HG03108 (cell line): ENCODE data around the gene CEACAM1.
"Not testable (repeated sequence)": the region's sequence is repeated elsewhere in the genome, so short reads cannot be mapped to it uniquely, and the experiment has no call there.

ENCODE experiments used
- ATAC-seq: cut with Tn5 transposase; IDR thresholded peaks from one replicate; pipeline ENCODE4 v1.9.1; 2021; ENCODE audit warnings: moderate library complexity; ENCODE audit not compliant: unreplicated experiment

Gene CEACAM1

GRCh38 chr19:42477933-42478332, 50.3 kb downstream of the CEACAM1 start:
- ATAC-seq: no peak

GRCh38 chr19:42477117-42477516, 51.2 kb downstream of the CEACAM1 start:
- no peak for ATAC-seq

DNA sequence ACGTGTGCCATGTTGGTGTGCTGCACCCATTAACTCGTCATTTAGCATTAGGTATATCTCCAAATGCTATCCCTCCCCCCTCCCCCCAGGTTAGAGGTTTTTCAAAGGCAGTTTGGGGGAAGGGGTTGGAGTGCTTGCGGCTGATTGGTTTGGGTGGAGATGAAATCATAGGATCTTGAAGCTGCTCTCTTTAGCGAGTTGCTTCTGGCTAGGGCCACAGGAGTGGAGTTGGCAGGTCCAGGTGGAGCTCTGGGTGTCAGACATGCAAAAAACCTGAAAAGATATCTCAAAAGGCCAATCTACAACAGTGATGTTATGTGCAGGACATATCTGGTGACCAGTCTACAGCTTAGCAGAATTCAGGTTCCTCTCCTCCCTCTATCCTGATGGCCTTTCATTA, 52.9 kb downstream of the CEACAM1 start:
- no peak for ATAC-seq

DNA sequence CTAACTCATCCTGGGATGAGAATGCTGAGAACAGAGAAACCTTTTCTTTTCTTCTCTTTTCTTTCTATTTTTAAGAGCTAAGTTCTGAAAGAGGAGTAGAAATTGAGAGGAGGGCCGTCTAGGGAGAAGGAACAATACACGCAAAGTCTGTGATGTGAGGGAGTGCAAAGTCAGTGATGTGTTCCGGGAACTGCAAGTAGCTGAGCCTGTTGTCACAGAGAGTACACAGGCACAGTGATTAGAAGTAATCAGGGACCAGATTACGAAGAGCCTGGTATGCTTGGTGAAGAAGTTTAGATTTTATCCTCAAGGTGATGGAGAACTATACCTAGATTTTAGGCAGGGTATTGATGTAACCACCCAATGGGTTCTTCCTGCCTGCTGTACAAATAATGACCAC, 53.5 kb downstream of the CEACAM1 start:
- no peak for ATAC-seq

DNA sequence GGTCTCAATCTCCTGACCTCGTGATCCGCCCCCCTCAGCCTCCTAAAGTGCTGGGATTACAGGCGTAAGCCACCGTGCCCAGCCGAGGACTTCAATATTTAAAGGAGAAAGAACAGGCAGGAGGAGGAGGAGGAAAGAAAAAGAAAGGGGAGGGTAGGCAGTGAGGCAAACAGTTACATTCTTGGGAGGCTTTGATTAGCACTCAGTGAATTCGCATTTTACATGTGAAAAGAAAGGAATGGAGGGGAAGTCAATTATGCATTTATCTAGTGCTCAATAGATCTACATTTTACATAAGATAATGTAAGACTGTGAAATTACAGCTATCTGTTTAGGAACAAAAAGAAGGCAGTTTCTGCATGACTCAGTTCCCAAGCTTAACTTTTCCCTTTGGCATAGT, 54.6 kb downstream of the CEACAM1 start:
- ATAC-seq: no peak

GRCh38 chr19:42472402-42473147, 55.7 kb downstream of the CEACAM1 start:
- ATAC-seq: no peak

DNA sequence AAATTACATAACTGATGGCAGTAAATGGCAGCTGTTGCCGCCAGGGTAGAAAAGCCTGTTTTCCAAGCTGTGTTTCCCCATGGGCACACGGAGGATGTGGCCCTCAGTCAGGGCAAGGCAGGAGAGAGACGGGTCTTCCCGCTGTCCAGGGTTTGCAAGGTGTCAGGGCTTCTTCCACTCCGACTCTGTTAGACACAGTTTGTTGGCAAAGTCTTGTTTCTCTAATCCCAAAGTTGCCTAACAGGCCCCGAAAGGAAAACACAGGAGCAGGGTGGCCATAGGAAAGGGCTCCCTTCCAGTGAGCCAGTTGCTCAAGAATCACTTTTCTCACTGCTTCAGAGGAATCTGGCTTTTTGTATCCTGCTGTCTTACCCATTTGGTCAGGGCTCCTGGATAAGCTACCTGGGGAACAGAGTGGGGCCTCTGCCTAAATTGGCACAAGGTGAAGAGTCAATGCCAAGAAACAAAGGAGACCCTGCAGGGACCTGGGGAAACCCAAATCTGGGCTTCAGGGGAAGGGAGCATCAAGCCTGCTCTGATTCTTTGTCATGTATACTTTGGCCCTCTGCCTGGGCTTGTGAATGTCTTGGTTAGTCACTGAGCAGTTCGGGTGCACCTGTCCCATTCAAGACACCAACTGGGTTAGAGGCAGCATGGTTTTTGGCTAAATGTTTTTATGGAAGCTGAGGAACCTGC, 56.6 kb downstream of the CEACAM1 start:
- ATAC-seq: no peak

GRCh38 chr19:42469311-42470235, 58.7 kb downstream of the CEACAM1 start:
- no peak for ATAC-seq

- ATAC-seq: no peak
These were observed 59.9 kb downstream of the CEACAM1 start for GRCh38 chr19:42468273-42468796.

DNA sequence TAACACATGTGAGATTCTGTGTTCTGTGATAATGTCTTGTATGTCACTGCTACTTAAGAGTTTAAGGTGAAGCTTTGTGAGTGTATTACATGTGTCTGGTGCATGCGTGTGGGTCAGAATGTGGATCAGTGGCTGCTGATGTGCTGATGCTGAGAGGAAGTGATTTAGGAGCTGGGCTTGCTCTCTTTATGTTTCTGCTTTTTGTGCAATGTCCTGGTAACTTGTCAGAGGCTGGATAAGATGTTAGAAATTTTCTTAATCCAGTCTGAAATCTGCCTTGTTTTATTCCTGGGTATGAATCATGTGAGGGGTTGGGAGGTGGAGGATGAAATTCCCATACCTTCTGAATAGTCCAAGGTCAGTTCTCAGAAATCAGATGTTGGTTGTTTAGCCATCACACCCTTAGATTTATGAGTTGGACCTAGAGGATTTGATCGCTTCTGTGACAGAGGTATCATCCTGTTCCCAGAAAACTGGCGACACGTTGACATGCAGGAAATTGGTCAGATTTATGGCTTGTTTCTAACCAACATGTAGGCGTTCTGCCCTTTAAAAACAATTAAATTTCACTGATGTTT, 61.0 kb downstream of the CEACAM1 start:
- no peak for ATAC-seq

GRCh38 chr19:42466521-42467182, 61.6 kb downstream of the CEACAM1 start:
- no peak for ATAC-seq

DNA sequence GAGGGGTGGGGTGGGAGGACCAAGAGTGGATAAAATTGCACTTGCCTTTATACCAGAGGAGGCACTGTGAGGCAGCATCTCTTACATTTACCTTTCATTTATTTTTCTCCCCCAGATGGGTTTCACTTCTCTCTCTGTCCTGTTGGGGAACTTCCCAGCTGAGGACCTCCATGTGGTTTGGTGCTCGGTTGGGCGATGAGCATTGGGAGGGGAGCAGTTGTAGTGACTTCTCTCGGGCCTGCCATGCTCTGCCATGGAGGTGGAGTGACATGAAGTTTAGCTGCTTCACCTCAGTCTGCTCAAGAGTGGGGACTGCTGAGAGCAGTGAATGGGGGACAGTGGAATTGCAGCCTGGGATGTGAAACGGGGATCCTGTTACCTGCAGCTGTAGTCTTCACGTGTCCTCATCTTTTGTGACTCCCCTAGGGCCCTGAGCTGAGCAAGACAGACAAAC, 62.4 kb downstream of the CEACAM1 start:
- ATAC-seq: peak; percentile 79

DNA sequence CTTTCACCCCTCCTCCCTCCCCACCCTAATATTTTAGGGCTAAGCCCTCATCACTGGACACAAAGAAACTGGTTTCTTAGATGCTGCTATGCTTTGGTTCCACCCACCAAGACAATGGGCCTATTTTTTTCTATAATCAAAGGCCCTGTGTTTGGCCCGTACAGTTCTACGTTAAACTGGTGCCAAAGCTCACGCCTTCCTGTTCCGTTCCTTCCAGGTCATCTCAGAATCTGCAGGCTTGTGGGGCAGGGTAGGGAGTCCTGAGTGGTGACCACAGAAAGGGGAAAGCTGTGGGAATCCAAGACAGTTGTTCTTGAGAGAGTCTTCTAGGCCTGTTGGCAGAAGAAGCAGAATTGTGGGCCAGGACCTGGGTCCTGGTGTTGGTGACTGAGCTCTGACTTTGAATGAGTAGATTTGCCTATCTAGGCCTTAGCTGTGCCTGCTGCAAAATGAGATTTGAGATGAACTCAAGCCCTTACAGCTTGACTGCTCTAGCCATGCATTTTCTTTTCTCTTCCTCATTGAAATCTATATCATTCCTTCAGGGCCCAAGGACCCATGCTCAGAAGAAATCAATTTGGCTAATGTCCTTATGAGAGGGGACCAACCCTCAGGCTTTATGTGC, 66.5 kb downstream of the CEACAM1 start:
- ATAC-seq: no peak

GRCh38 chr19:42461231-42461630, 67.0 kb downstream of the CEACAM1 start:
- not testable (repeated sequence) for ATAC-seq

DNA sequence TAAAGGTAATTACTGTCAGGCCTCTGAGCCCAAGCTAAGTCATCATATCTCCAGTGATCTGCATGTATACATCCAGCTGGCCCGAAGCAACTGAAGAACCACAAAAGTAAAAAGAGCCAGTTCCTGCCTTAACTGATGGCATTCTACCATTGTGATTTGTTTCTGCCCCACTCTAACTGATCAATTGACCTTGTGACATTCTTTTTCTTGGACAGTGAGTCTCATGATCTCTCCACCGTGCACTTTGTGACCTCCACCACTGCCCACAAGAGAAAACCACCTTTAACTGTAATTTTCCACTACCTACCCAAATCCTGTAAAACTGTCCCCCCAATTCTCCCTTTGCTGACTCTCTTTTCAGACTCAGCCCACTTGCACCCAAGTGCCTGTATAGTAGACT, 68.4 kb downstream of the CEACAM1 start:
- ATAC-seq: no peak
